Activated CD4-positive, alpha-beta T cell treated with anti-CD3 and anti-CD28 coated beads, Interleukin-2, amount 50 U/mL, for 24 hours (primary cell): ENCODE results near the gene KIAA0513.
"Not testable (repeated sequence)": the region's sequence is repeated elsewhere in the genome, so short reads cannot be mapped to it uniquely, and the experiment has no call there.

Experiments
- DNase-seq, 2 donors: peaks; one replicate each; pipeline ENCODE4 v3.0.0-alpha.2; 2020; ENCODE audit warnings: low read depth in 1 of 2, low spot score in 1 of 2

The KIAA0513 gene

GRCh38 chr16:85107532-85107931 is 79.9 kb downstream of the KIAA0513 start:
- no peak for DNase-seq

- DNase-seq: no peak
These were observed 82.5 kb downstream of the KIAA0513 start for GRCh38 chr16:85110105-85110504.

- DNase-seq: no peak
These were observed 83.6 kb downstream of the KIAA0513 start for GRCh38 chr16:85111184-85111583.

- no peak for DNase-seq
These were observed 84.8 kb downstream of the KIAA0513 start, which contains the start of gene CIBAR2 for GRCh38 chr16:85112364-85112763. Gene CIBAR2 (minus strand): TSS chr16:85112472. CDS start chr16:85112352, 120 bp downstream.

GRCh38 chr16:85113168-85113733 is 85.7 kb downstream of the KIAA0513 start:
- no peak for DNase-seq

GRCh38 chr16:85113913-85114312 is 86.3 kb downstream of the KIAA0513 start:
- no peak for DNase-seq

GRCh38 chr16:85114909-85115567 is 87.4 kb downstream of the KIAA0513 start:
- peak; percentile 73 to 76 for DNase-seq

- DNase-seq: no peak
These were observed 89.8 kb downstream of the KIAA0513 start for GRCh38 chr16:85117418-85117817.

- DNase-seq: no peak
These were observed 92.4 kb downstream of the KIAA0513 start for GRCh38 chr16:85120006-85120340.

GRCh38 chr16:85123441-85123840 is 95.8 kb downstream of the KIAA0513 start:
- DNase-seq: not testable (repeated sequence)

- no peak for DNase-seq
These were observed 96.5 kb downstream of the KIAA0513 start for GRCh38 chr16:85123891-85124635.

GRCh38 chr16:85124636-85125346 is 97.2 kb downstream of the KIAA0513 start:
- no peak for DNase-seq

GRCh38 chr16:85125570-85126393 is 98.2 kb downstream of the KIAA0513 start:
- no peak for DNase-seq

GRCh38 chr16:85126394-85126704 is 98.8 kb downstream of the KIAA0513 start:
- no peak for DNase-seq

GRCh38 chr16:85126705-85127378 is 99.2 kb downstream of the KIAA0513 start:
- peak in 1 of 2 donors; percentile 21 for DNase-seq

GRCh38 chr16:85127379-85127723 is 99.8 kb downstream of the KIAA0513 start:
- DNase-seq: no peak

GRCh38 chr16:85128079-85128837 is 100.7 kb downstream of the KIAA0513 start:
- no peak for DNase-seq

- DNase-seq: no peak
These were observed 102.5 kb downstream of the KIAA0513 start for GRCh38 chr16:85129876-85130704.

- DNase-seq: no peak
These were observed 103.1 kb downstream of the KIAA0513 start for GRCh38 chr16:85130705-85131028.
